Activated naive CD8-positive, alpha-beta T cell treated with anti-CD3 and anti-CD28 coated beads for 36 hours (primary cell): ENCODE data around the gene ANXA2R. TPM values are rescaled to one million over a fixed set of nuclear protein-coding genes. Genes with fewer than 3 reads are reported as not detected.
"Not testable (repeated sequence)": the region's sequence is repeated elsewhere in the genome, so short reads cannot be mapped to it uniquely, and the experiment has no call there.

Source experiments
- DNase-seq: peaks from one replicate; pipeline ENCODE4 v3.0.0; 2021
- H3K27ac Mint-ChIP-seq: one replicate; pipeline ENCODE4 v1.8.0; 2022; ENCODE audit warnings: mild to moderate bottlenecking, moderate library complexity, mixed read lengths
- H3K27me3 Mint-ChIP-seq: one replicate; pipeline ENCODE4 v1.8.0; 2022; ENCODE audit warnings: mild to moderate bottlenecking, mixed read lengths
- H3K36me3 Mint-ChIP-seq: one replicate; pipeline ENCODE4 v1.8.0; 2021; ENCODE audit warnings: mild to moderate bottlenecking, mixed read lengths
- H3K4me1 Mint-ChIP-seq: one replicate; pipeline ENCODE4 v1.8.0; 2021; ENCODE audit warnings: mixed read lengths
- H3K4me3 Mint-ChIP-seq: one replicate; pipeline ENCODE4 v1.8.0; 2022; ENCODE audit warnings: mild to moderate bottlenecking, moderate library complexity, mixed read lengths
- H3K9me3 Mint-ChIP-seq: one replicate; pipeline ENCODE4 v1.8.0; 2022; ENCODE audit warnings: mixed read lengths
- total RNA-seq, 2 experiments: library from RNA; stranded (reverse); gene quantifications; one replicate each; pipeline ENCODE4 v1.2.3, GENCODE V29; 2021

ANXA2R gene
- total RNA-seq, 2 experiments from 2014 or later, result 8.5 to 9.9 TPM

GRCh38 chr5:43027054-43027785 is 12.9 kb downstream of the ANXA2R start:
- peaks cover 17% of the 10 kb centered on the region for H3K4me1 Mint-ChIP-seq

GRCh38 chr5:43025184-43025950 is 14.8 kb downstream of the ANXA2R start:
- H3K27me3 Mint-ChIP-seq, DNase-seq, H3K27ac Mint-ChIP-seq, H3K4me3 Mint-ChIP-seq, H3K36me3 Mint-ChIP-seq, H3K9me3 Mint-ChIP-seq: not testable (repeated sequence)
- H3K4me1 Mint-ChIP-seq, result peaks cover 20% of the 10 kb centered on the region

More at GRCh38 chr5:43027054-43027785, 12.9 kb downstream of the ANXA2R start:
- H3K27me3 Mint-ChIP-seq, result no peaks in the 10 kb centered on the region
- H3K27ac Mint-ChIP-seq, result no peak overlapping the region
- H3K9me3 Mint-ChIP-seq, result no peaks in the 10 kb centered on the region
- no peak overlapping the region for H3K4me3 Mint-ChIP-seq
- no peak for DNase-seq
- peaks cover 8% of the 10 kb centered on the region for H3K36me3 Mint-ChIP-seq

- H3K4me1 Mint-ChIP-seq, result peaks cover 20% of the 10 kb centered on the region
- no peaks in the 10 kb centered on the region for H3K9me3 Mint-ChIP-seq
- no peak overlapping the region for H3K4me3 Mint-ChIP-seq
- no peak for DNase-seq
- no peaks in the 10 kb centered on the region for H3K27me3 Mint-ChIP-seq
- peaks cover 8% of the 10 kb centered on the region for H3K36me3 Mint-ChIP-seq
- H3K27ac Mint-ChIP-seq, result no peak overlapping the region
Measured at GRCh38 chr5:43024217-43024616, 15.9 kb downstream of the ANXA2R start.

GRCh38 chr5:43021151-43021550 is 19.0 kb downstream of the ANXA2R start:
- H3K4me3 Mint-ChIP-seq, result peak overlapping the region; percentile 32
- H3K27me3 Mint-ChIP-seq, result no peaks in the 10 kb centered on the region
- DNase-seq, result no peak
- peaks cover 29% of the 10 kb centered on the region for H3K4me1 Mint-ChIP-seq
- H3K9me3 Mint-ChIP-seq, result no peaks in the 10 kb centered on the region
- H3K27ac Mint-ChIP-seq, result peak overlapping the region; percentile 72
- peaks cover 7% of the 10 kb centered on the region for H3K36me3 Mint-ChIP-seq

GRCh38 chr5:43020399-43020746 is 19.7 kb downstream of the ANXA2R start:
- H3K9me3 Mint-ChIP-seq, result no peaks in the 10 kb centered on the region
- peaks cover 30% of the 10 kb centered on the region for H3K4me1 Mint-ChIP-seq

GRCh38 chr5:43019614-43020398 is 20.3 kb downstream of the ANXA2R start:
- no peaks in the 10 kb centered on the region for H3K9me3 Mint-ChIP-seq
- H3K27me3 Mint-ChIP-seq, result no peaks in the 10 kb centered on the region
- DNase-seq, result peak; percentile 84
- H3K27ac Mint-ChIP-seq, result peak overlapping the region; percentile 98
- H3K4me3 Mint-ChIP-seq, result peak overlapping the region; percentile 95
- H3K36me3 Mint-ChIP-seq, result peaks cover 7% of the 10 kb centered on the region
- peaks cover 35% of the 10 kb centered on the region for H3K4me1 Mint-ChIP-seq

More at GRCh38 chr5:43020399-43020746, 19.7 kb downstream of the ANXA2R start:
- Mint-ChIP-seq H3K27me3 (no peaks in the 10 kb centered on the region), H3K4me3 (peak overlapping the region; percentile 95), H3K27ac (peak overlapping the region; percentile 98), H3K36me3 (peaks cover 4% of the 10 kb centered on the region)
- peak; percentile 40 for DNase-seq

- no peaks in the 10 kb centered on the region for H3K9me3 Mint-ChIP-seq
- peaks cover 9% of the 10 kb centered on the region for H3K36me3 Mint-ChIP-seq
- peak overlapping the region; percentile 98 for H3K27ac Mint-ChIP-seq
- H3K4me3 Mint-ChIP-seq, result peak overlapping the region; percentile 95
- DNase-seq, result no peak
- H3K27me3 Mint-ChIP-seq, result no peaks in the 10 kb centered on the region
- peaks cover 35% of the 10 kb centered on the region for H3K4me1 Mint-ChIP-seq
Measured at GRCh38 chr5:43019291-43019613, 20.9 kb downstream of the ANXA2R start.

- Mint-ChIP-seq H3K27ac (peak overlapping the region; percentile 98), H3K36me3 (peaks cover 4% of the 10 kb centered on the region)
- DNase-seq, result peak; percentile 39
Measured at GRCh38 chr5:43017428-43017815, 22.7 kb downstream of the ANXA2R start.

GRCh38 chr5:43016217-43016779 is 23.8 kb downstream of the ANXA2R start:
- H3K4me1 Mint-ChIP-seq, result peaks cover 34% of the 10 kb centered on the region
- no peaks in the 10 kb centered on the region for H3K9me3 Mint-ChIP-seq
- peak overlapping the region; percentile 95 for H3K4me3 Mint-ChIP-seq
- no peaks in the 10 kb centered on the region for H3K27me3 Mint-ChIP-seq
- peaks cover 4% of the 10 kb centered on the region for H3K36me3 Mint-ChIP-seq
- peak overlapping the region; percentile 98 for H3K27ac Mint-ChIP-seq
- no peak for DNase-seq

More at GRCh38 chr5:43017428-43017815, 22.7 kb downstream of the ANXA2R start:
- H3K4me3 Mint-ChIP-seq, result peak overlapping the region; percentile 95
- no peaks in the 10 kb centered on the region for H3K9me3 Mint-ChIP-seq
- H3K4me1 Mint-ChIP-seq, result peaks cover 35% of the 10 kb centered on the region
- no peaks in the 10 kb centered on the region for H3K27me3 Mint-ChIP-seq

GRCh38 chr5:43014522-43014921 is 25.6 kb downstream of the ANXA2R start:
- H3K4me3 Mint-ChIP-seq, result no peak overlapping the region
- H3K9me3 Mint-ChIP-seq, result no peaks in the 10 kb centered on the region
- H3K27ac Mint-ChIP-seq, result no peak overlapping the region
- H3K36me3 Mint-ChIP-seq, result peaks cover 4% of the 10 kb centered on the region
- peaks cover 44% of the 10 kb centered on the region for H3K4me1 Mint-ChIP-seq
- no peaks in the 10 kb centered on the region for H3K27me3 Mint-ChIP-seq
- no peak for DNase-seq

- H3K4me3 Mint-ChIP-seq, result peak overlapping the region; percentile 88
- H3K36me3 Mint-ChIP-seq, result peaks cover 4% of the 10 kb centered on the region
- H3K4me1 Mint-ChIP-seq, result peaks cover 38% of the 10 kb centered on the region
- peak overlapping the region; percentile 96 for H3K27ac Mint-ChIP-seq
- H3K9me3 Mint-ChIP-seq, result no peaks in the 10 kb centered on the region
- DNase-seq, result no peak
- no peaks in the 10 kb centered on the region for H3K27me3 Mint-ChIP-seq
Measured at GRCh38 chr5:43010935-43011315, 29.2 kb downstream of the ANXA2R start.

- Mint-ChIP-seq H3K4me3 (peak overlapping the region; percentile 88), H3K4me1 (peaks cover 29% of the 10 kb centered on the region), H3K27ac (peak overlapping the region; percentile 96), H3K36me3 (no peaks in the 10 kb centered on the region), H3K9me3 (no peaks in the 10 kb centered on the region), H3K27me3 (no peaks in the 10 kb centered on the region)
- DNase-seq, result peak; percentile 91
Measured at GRCh38 chr5:43008363-43009153, 31.6 kb downstream of the ANXA2R start.

- Mint-ChIP-seq H3K36me3 (no peaks in the 10 kb centered on the region), H3K9me3 (no peaks in the 10 kb centered on the region), H3K4me1 (peaks cover 29% of the 10 kb centered on the region), H3K4me3 (peak overlapping the region; percentile 88), H3K27me3 (no peaks in the 10 kb centered on the region), H3K27ac (peak overlapping the region; percentile 96)
- peak; percentile 84 for DNase-seq
Measured at GRCh38 chr5:43007911-43008362, 32.2 kb downstream of the ANXA2R start.

GRCh38 chr5:43007246-43007910 is 32.7 kb downstream of the ANXA2R start:
- Mint-ChIP-seq H3K27ac (peak overlapping the region; percentile 96), H3K4me3 (peak overlapping the region; percentile 88), H3K9me3 (no peaks in the 10 kb centered on the region), H3K36me3 (no peaks in the 10 kb centered on the region), H3K27me3 (no peaks in the 10 kb centered on the region), H3K4me1 (peaks cover 29% of the 10 kb centered on the region)
- peak; percentile 75 for DNase-seq
